Psoas muscle (tissue), 8 donors: ENCODE measurements around the gene HSD17B12. TPM values are rescaled to one million over a fixed set of nuclear protein-coding genes. Genes with fewer than 3 reads are reported as not detected.
A peak's percentile ranks its signal among the peaks of the same experiment; 100 is the strongest.

Experiments used
- ATAC-seq, 4 donors: fragments of 200-7000 bp; cut with Tn5 transposase; one replicate each; pipeline ENCODE4 v1.9.1; 2020; ENCODE audit warnings: moderate library complexity in 3 of 4, mild to moderate bottlenecking in 2 of 4
- DNase-seq, 2 donors: peaks; one replicate each; pipeline ENCODE4 v3.0.0-alpha.2; 2020
- H3K27ac ChIP-seq: fragments of 200-600 bp; one replicate; pipeline ENCODE4 v1.8.0; 2022
- H3K27me3 ChIP-seq, 3 donors: fragments of 200-600 bp in 1 of 3; one replicate each; pipeline versions ENCODE4 v1.6.1 to v1.8.0; 2013 to 2022; ENCODE audit warnings: low read length in 2 of 3, mild to moderate bottlenecking in 2 of 3, moderate library complexity in 1 of 3; ENCODE audit not compliant: insufficient read depth in 3 of 3
- H3K36me3 ChIP-seq, 2 donors: fragments of 200-600 bp in 1 of 2; one replicate each; pipeline versions ENCODE4 v1.6.1 to v1.8.0; 2013 to 2022; ENCODE audit warnings: low read depth in 1 of 2, mild to moderate bottlenecking in 1 of 2, moderate library complexity in 1 of 2; ENCODE audit not compliant: insufficient read depth in 1 of 2
- H3K4me1 ChIP-seq: fragments of 200-600 bp; one replicate; pipeline ENCODE4 v1.8.0; 2022
- H3K4me3 ChIP-seq: fragments of 200-600 bp; one replicate; pipeline ENCODE4 v1.8.0; 2022; ENCODE audit warnings: mild to moderate bottlenecking
- H3K9me3 ChIP-seq: fragments of 200-600 bp; one replicate; pipeline ENCODE4 v1.8.0; 2022
- CTCF ChIP-seq: fragments of 200-600 bp; IDR thresholded peaks from one replicate; pipeline ENCODE4 v1.8.0; 2022; ENCODE audit warnings: antibody characterized with exemption
- WGBS, 3 donors: extraction: QIAGEN DNeasy Blood & Tissue Kit; methylation state at CpG; one replicate each; pipeline versions ENCODE4 v1.1.6 to v1.1.7; 2013; 5-methylcytosine and 5-hydroxymethylcytosine counted together
- intact Hi-C, 2 donors: fragments of 100-400 bp; cut with DNase I; formaldehyde crosslinking; loops; one replicate each; pipeline versions ENCODE4 v1.11.0 to v1.14.2; 2022
- polyA plus RNA-seq, 3 donors: library from polyadenylated mRNA; stranded (reverse); fragments of 200-250 nt; gene quantifications; one replicate each; pipeline ENCODE4 v1.2.3, GENCODE V29; 2013
- total RNA-seq, 4 donors: library from RNA; stranded (reverse); fragmentation: NEBNext Ultra II Directional in 2 of 4; extraction: Animal tissue kit (Norgen Biotek cat#: 25700) in 2 of 4; gene quantifications; one replicate each; pipeline versions ENCODE4 v1.2.1 to v1.2.4, GENCODE V29; 2021 to 2023
- donor health status: healthy with polysubstance abuse.
- donor health status: DM: no; HTN: no; CAD: no; lungs with moderate emphysema.
- donor health status: Bipolar disorder and iron deficiency.
- donor health status: healthy.
- donor health status: DM: yes; HTN: yes; CAD: no.
- donor health status: DM: no; HTN: no; CAD: no.
- donor health status: DM: no; HTN: no; CAD: no.
- donor health status: DM: yes; HTN: yes; CAD: no.

The HSD17B12 gene
- total and polyA plus RNA-seq, 7 donors: 29.2 to 82.0 (median 45.0) TPM

- no peaks in the 10 kb centered on the region for H3K36me3 ChIP-seq
- WGBS, 3 donors: 88 to 94% (median 94%) methylated on average over 3 of the region's 3 CpGs
- DNase-seq (no peak), ATAC-seq (no peak)
- peaks cover 16% of the 10 kb centered on the region for H3K4me1 ChIP-seq
- H3K27me3 ChIP-seq: no peaks in the 10 kb centered on the region
- no peak overlapping the region for H3K4me3 ChIP-seq
- H3K9me3 ChIP-seq: no peaks in the 10 kb centered on the region
- no peak overlapping the region for H3K27ac ChIP-seq
- intact Hi-C loops: no loop called here
- TF ChIP-seq CTCF: no peak
These were observed 51.7 kb downstream of the HSD17B12 start for GRCh38 chr11:43732225-43732624.

DNA sequence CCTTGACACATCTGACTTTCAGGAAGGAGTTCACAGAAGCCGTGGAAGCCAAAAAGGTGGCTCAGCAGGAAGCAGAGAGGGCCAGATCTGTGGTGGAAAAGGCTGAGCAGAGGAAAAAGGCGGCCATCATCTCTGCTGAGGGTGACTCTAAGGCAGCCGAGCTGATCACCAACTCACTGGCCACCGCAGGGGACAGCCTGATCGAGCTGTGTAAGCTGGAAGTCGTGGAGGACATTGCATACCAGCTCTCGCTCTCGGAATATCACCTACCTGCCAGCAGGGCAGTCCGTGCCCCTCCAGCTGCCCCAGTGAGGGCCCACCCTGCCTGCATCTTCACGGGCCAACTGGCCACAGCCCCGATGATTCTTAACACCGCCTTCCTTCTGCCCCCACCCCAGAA is 53.7 kb downstream of the HSD17B12 start:
- H3K27me3 ChIP-seq: no peaks in the 10 kb centered on the region
- 94 to 98% (median 97%) methylated on average over 12 of the region's 12 CpGs for whole genome bisulfite sequencing, 3 donors
- intact Hi-C loops: no loop called here
- H3K4me3 ChIP-seq: no peak overlapping the region
- TF ChIP-seq CTCF: no peak
- no peak overlapping the region for H3K27ac ChIP-seq
- H3K36me3 ChIP-seq: no peaks in the 10 kb centered on the region
- peaks cover 32% of the 10 kb centered on the region for H3K4me1 ChIP-seq
- DNase-seq: no peak
- no peak for ATAC-seq
- H3K9me3 ChIP-seq: no peaks in the 10 kb centered on the region

DNA sequence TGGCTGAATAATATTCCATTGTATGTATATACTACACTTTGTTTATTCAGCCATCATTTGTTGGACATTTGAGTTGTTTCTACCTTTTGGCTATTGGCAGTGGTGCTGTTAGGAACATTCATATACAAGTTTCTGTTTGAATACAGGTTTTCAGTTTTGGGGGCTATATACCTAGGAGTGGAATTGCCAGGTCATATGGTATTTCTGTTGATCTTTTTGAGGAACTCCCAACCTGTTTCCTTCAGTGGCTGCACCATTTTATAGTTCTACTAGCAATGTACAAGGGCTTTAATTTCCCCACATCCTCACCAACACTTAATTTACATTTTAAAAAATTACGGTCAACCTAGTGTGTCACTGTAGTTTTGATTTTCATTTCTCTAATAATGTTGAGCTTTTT is 54.6 kb downstream of the HSD17B12 start:
- DNase-seq (no peak), ATAC-seq (no peak)
- intact Hi-C loops: no loop called here
- Histone ChIP-seq H3K9me3 (no peaks in the 10 kb centered on the region), H3K27ac (no peak overlapping the region), H3K4me3 (no peak overlapping the region), H3K36me3 (no peaks in the 10 kb centered on the region), H3K27me3 (no peaks in the 10 kb centered on the region), H3K4me1 (peaks cover 32% of the 10 kb centered on the region)
- no peak for TF ChIP-seq CTCF
- WGBS, 3 donors: 96 to 98% (median 97%) methylated on average over 1 of the region's 1 CpG

DNA sequence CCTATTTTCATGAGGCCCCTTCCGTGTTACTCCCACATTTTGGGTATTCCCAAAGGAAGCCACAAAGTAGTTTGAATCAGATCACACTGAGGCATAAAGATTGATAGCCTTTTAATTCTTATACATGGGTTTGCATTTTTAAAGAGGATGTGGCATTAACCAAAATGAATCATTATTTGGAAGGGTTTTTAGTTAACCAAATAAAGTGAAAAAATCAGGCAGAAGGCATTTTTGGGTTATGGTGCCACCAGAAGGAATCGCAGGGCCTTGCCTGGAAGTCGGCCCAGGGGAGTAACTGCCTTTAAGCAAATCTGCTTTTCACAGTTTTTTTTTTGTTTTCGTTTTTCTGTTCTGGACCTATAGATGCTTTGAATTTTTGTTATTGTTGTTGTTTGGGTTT is 55.4 kb downstream of the HSD17B12 start:
- intact Hi-C loops: no loop called here
- no peaks in the 10 kb centered on the region for H3K9me3 ChIP-seq
- ATAC-seq: no peak
- no peak for TF ChIP-seq CTCF
- no peak for DNase-seq
- H3K4me1 ChIP-seq: peaks cover 32% of the 10 kb centered on the region
- 50 to 63% (median 58%) methylated on average over 4 of the region's 4 CpGs for WGBS, 3 donors
- no peaks in the 10 kb centered on the region for H3K36me3 ChIP-seq
- H3K4me3 ChIP-seq: no peak overlapping the region
- peak overlapping the region; percentile 63 for H3K27ac ChIP-seq
- no peaks in the 10 kb centered on the region for H3K27me3 ChIP-seq

DNA sequence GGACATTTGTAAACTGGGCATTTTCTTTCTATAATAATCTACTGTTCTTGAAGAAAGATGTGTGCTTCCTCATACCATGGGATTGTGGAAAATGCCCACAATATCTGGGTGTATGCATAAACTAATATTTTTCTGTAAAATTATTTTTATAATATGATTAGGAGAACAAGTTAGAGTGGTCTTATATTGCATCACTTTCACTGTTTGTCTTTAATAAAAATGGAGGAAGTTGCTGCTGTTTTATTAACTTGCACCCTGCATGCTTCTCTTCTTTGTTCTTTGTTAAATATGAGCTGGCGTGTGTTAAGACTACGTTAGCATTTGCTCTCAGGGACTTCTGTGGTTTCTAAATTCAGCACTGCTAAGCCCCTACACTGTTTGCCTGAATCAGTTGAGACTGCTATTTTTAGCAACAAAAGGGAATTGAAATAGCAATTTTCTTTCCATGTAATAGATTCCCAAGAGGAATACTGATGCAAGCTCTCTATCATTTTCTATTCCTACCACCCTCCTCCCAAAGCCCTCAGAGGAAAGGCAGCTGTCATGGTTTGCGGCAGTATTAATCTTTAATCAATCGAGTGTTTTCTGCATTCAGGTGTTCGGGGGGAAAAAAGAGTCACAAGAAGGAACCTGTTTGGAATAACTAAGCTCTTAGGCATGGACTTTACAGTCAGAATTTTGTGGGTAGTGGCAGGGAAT is 56.1 kb downstream of the HSD17B12 start:
- WGBS, 3 donors: 12 to 21% (median 19%) methylated on average over 5 of the region's 5 CpGs
- Histone ChIP-seq H3K27ac (peak overlapping the region; percentile 63), H3K9me3 (no peaks in the 10 kb centered on the region), H3K4me1 (peaks cover 32% of the 10 kb centered on the region), H3K36me3 (no peaks in the 10 kb centered on the region), H3K4me3 (peak overlapping the region; percentile 36), H3K27me3 (no peaks in the 10 kb centered on the region)
- ATAC-seq (peak; percentile 47 to 81 (median 72)), DNase-seq (no peak)
- intact Hi-C loops: no loop called here
- TF ChIP-seq CTCF: no peak
